ENCODE data around the gene STPG4. TPM values are rescaled to one million over a fixed set of nuclear protein-coding genes. Genes with fewer than 3 reads are reported as not detected.
"Not testable (repeated sequence)": the region's sequence is repeated elsewhere in the genome, so short reads cannot be mapped to it uniquely, and the experiment has no call there.

Gene STPG4
- polyA plus RNA-seq, 3 donors: 0.20 to 0.24 TPM; not detected in 1

GRCh38 chr2:47099712-47100111 is 55.4 kb downstream of the STPG4 start:
- 94% methylated on average over 12 of the region's 14 CpGs for WGBS (ENCODE audit: insufficient coverage)

GRCh38 chr2:47098953-47099352 is 56.2 kb downstream of the STPG4 start:
- Mint-ChIP-seq H3K36me3 (no peaks in the 10 kb centered on the region), H3K27me3 (ENCODE audit: low read depth in 3 of 3) (no peaks in the 10 kb centered on the region), H3K9me3 (peaks cover 0 to 13% (median 3%) of the 10 kb centered on the region in 7 donors), H3K27ac (peak overlapping the region in 1 of 7 donors; percentile 12), H3K4me1 (no peaks in the 10 kb centered on the region), H3K4me3 (no peak overlapping the region)
- Histone ChIP-seq H4K20me1 (ENCODE audit: insufficient read depth, low read length) (no peaks in the 10 kb centered on the region), H3K4me1 (ENCODE audit: control insufficient read depth in 1 of 2, insufficient read depth in 2 of 2, low read length in 2 of 2) (no peaks in the 10 kb centered on the region), H3K4me3 (replicated peaks in 1 of 3; ENCODE audit: low read depth in 2 of 3, low read length in 3 of 3) (no peak overlapping the region), H3K9me3 (replicated peaks in 1 of 2; ENCODE audit: control insufficient read depth in 1 of 2, insufficient read depth in 1 of 2, low read length in 2 of 2) (no peaks in the 10 kb centered on the region), H3K27me3 (ENCODE audit: control insufficient read depth in 2 of 2, insufficient read depth in 2 of 2, low read length in 2 of 2) (no peaks in the 10 kb centered on the region), H3K9ac (ENCODE audit: insufficient read depth, low read length, poor library complexity, severe bottlenecking) (no peak overlapping the region), H3K36me3 (replicated peaks in 1 of 2; ENCODE audit: control insufficient read depth in 1 of 2, insufficient read depth in 2 of 2, low read length in 2 of 2) (no peaks in the 10 kb centered on the region), H3K27ac (ENCODE audit: low read depth in 1 of 2, low read length in 2 of 2) (no peak overlapping the region), H3K79me2 (ENCODE audit: insufficient read depth, low read length) (no peaks in the 10 kb centered on the region), H3K4me2 (replicated peaks; ENCODE audit: extremely low read depth, low read length, poor library complexity, severe bottlenecking) (no peak overlapping the region), H2AFZ (ENCODE audit: insufficient read depth, low read depth, low read length, poor library complexity, severe bottlenecking) (no peak overlapping the region)
- intact Hi-C loops (cut with micrococcal nuclease): no loop called here
- 94% methylated on average over 3 of the region's 4 CpGs for WGBS (ENCODE audit: insufficient coverage)
- TF ChIP-seq, protein P1, sequence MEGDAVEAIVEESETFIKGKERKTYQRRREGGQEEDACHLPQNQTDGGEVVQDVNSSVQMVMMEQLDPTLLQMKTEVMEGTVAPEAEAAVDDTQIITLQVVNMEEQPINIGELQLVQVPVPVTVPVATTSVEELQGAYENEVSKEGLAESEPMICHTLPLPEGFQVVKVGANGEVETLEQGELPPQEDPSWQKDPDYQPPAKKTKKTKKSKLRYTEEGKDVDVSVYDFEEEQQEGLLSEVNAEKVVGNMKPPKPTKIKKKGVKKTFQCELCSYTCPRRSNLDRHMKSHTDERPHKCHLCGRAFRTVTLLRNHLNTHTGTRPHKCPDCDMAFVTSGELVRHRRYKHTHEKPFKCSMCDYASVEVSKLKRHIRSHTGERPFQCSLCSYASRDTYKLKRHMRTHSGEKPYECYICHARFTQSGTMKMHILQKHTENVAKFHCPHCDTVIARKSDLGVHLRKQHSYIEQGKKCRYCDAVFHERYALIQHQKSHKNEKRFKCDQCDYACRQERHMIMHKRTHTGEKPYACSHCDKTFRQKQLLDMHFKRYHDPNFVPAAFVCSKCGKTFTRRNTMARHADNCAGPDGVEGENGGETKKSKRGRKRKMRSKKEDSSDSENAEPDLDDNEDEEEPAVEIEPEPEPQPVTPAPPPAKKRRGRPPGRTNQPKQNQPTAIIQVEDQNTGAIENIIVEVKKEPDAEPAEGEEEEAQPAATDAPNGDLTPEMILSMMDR (IDR thresholded peaks at IDR 0.05): no peak
- DNase-seq: no peak

More at GRCh38 chr2:47099712-47100111, 55.4 kb downstream of the STPG4 start:
- H3K27me3 ChIP-seq (ENCODE audit: control insufficient read depth in 2 of 2, insufficient read depth in 2 of 2, low read length in 2 of 2); H3K27me3 Mint-ChIP-seq (ENCODE audit: low read depth in 3 of 3); H3K4me1 ChIP-seq (ENCODE audit: control insufficient read depth in 1 of 2, insufficient read depth in 2 of 2, low read length in 2 of 2); H3K79me2 ChIP-seq (ENCODE audit: insufficient read depth, low read length); H3K4me2 ChIP-seq (replicated peaks; ENCODE audit: extremely low read depth, low read length, poor library complexity, severe bottlenecking); intact Hi-C loops (cut with micrococcal nuclease); DNase-seq; H3K4me3 Mint-ChIP-seq; H4K20me1 ChIP-seq (ENCODE audit: insufficient read depth, low read length); H3K9ac ChIP-seq (ENCODE audit: insufficient read depth, low read length, poor library complexity, severe bottlenecking); H3K4me1 Mint-ChIP-seq; H3K9me3 ChIP-seq (replicated peaks in 1 of 2; ENCODE audit: control insufficient read depth in 1 of 2, insufficient read depth in 1 of 2, low read length in 2 of 2); H3K36me3 Mint-ChIP-seq; H3K4me3 ChIP-seq (replicated peaks in 1 of 3; ENCODE audit: low read depth in 2 of 3, low read length in 3 of 3); H2AFZ ChIP-seq (ENCODE audit: insufficient read depth, low read depth, low read length, poor library complexity, severe bottlenecking); H3K36me3 ChIP-seq (replicated peaks in 1 of 2; ENCODE audit: control insufficient read depth in 1 of 2, insufficient read depth in 2 of 2, low read length in 2 of 2); H3K27ac Mint-ChIP-seq; H3K27ac ChIP-seq (ENCODE audit: low read depth in 1 of 2, low read length in 2 of 2): not testable (repeated sequence)
- H3K9me3 Mint-ChIP-seq: peaks cover 0 to 13% (median 3%) of the 10 kb centered on the region in 7 donors

Data from CD14-positive monocyte (primary cell).